Muscle of leg (tissue), 11 donors: ENCODE measurements around the gene SLBP. TPM values are rescaled to one million over a fixed set of nuclear protein-coding genes. Genes with fewer than 3 reads are reported as not detected.

ENCODE experiments used
- DNase-seq: peaks from one replicate; pipeline ENCODE4 v3.0.0; 2013
- H3K27ac ChIP-seq: one replicate; pipeline ENCODE4 v1.5.1; 2013; ENCODE audit warnings: mild to moderate bottlenecking, low read length, control low read depth
- H3K27me3 ChIP-seq: one replicate; pipeline ENCODE4 v1.6.1; 2013; ENCODE audit warnings: low read length; ENCODE audit not compliant: control insufficient read depth, insufficient read depth
- H3K36me3 ChIP-seq: one replicate; pipeline ENCODE4 v1.6.1; 2013; ENCODE audit warnings: low read length; ENCODE audit not compliant: control insufficient read depth, insufficient read depth
- H3K4me1 ChIP-seq: one replicate; pipeline ENCODE4 v1.6.1; 2013; ENCODE audit warnings: low read length; ENCODE audit not compliant: control insufficient read depth, insufficient read depth
- H3K4me3 ChIP-seq: one replicate; pipeline ENCODE4 v1.5.1; 2013; ENCODE audit warnings: low read length, control low read depth
- H3K9me3 ChIP-seq: replicated peaks from 2 replicates; pipeline ENCODE4 v1.6.1; 2013; ENCODE audit warnings: low read depth, low read length; ENCODE audit not compliant: control insufficient read depth
- WGBS: methylation state at CpG from one replicate; pipeline ENCODE4 v1.1.5; 2013; ENCODE audit warnings: missing lambda C conversion rate; ENCODE audit not compliant: insufficient coverage; 5-methylcytosine and 5-hydroxymethylcytosine counted together
- polyA plus RNA-seq, 8 donors: library from polyadenylated mRNA; unstranded; fragments of 120-200 nt; gene quantifications; one replicate each; pipeline versions ENCODE4 v1.2.1 to v1.2.3, GENCODE V29; 2013; ENCODE audit warnings: inconsistent platforms in 1 of 8, low replicate concordance in 1 of 8; ENCODE audit not compliant: insufficient read length in 8 of 8, insufficient read depth in 1 of 8
- total RNA-seq: library from RNA; stranded (reverse); fragments of 120-200 nt; gene quantifications from one replicate; pipeline ENCODE4 v1.2.4, GENCODE V29; 2013

The SLBP gene
- total and polyA plus RNA-seq, 9 donors: 36.9 to 48.8 (median 42.6) TPM

GRCh38 chr4:1667273-1667672 is 44.8 kb downstream of the SLBP start:
- Histone ChIP-seq H3K9me3 (no peaks in the 10 kb centered on the region), H3K27ac (no peak overlapping the region), H3K27me3 (no peaks in the 10 kb centered on the region), H3K4me1 (no peaks in the 10 kb centered on the region), H3K36me3 (no peaks in the 10 kb centered on the region), H3K4me3 (no peak overlapping the region)
- no peak for DNase-seq
- WGBS: 89% methylated on average over 12 of the region's 15 CpGs

DNA sequence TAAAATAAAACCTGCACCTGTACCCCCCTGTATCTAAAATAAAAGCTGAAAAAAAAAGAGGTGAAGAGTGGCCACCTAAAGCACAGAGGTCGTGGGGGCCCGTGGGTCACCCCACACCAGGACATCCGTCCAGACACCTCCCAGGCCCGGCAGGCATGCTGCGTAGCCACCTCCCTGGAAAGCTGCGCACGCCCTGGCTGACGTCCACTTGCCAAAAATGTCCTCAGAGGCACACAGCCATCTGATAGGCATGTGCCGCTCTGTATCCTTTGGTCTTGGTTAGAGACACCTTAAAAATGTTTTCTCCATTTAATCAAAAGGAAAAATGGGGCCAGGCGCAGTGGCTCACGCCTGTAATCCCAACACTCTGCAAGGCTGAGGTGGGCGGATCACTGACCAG is 45.7 kb downstream of the SLBP start:
- Histone ChIP-seq H3K27me3 (no peaks in the 10 kb centered on the region), H3K27ac (no peak overlapping the region), H3K4me3 (no peak overlapping the region), H3K9me3 (no peaks in the 10 kb centered on the region), H3K36me3 (no peaks in the 10 kb centered on the region), H3K4me1 (no peaks in the 10 kb centered on the region)
- WGBS: 82% methylated on average over 8 of the region's 12 CpGs
- no peak for DNase-seq

DNA sequence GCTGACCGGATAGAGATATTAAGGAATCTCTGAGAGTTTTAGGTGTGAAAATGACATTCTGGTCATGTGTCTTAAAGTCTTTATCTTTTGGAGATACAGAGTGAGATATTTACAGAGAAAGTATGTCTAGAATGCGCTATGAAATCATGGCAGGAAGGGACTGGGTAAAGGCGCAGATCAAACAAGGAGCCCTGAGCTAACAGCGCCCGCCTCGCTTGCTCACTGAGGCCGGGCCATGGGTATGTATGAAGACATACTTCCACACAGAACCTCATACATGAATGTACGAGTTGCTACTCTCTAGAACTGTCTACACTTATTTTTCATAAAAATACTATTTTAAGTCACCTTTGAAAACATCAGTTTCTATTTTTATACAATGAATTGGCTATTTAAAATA is 48.0 kb downstream of the SLBP start:
- H3K36me3 ChIP-seq: no peaks in the 10 kb centered on the region
- H3K4me3 ChIP-seq: no peak overlapping the region
- H3K4me1 ChIP-seq: no peaks in the 10 kb centered on the region
- WGBS: no CpG with 5 or more reads among the region's 8 CpGs
- H3K9me3 ChIP-seq: no peaks in the 10 kb centered on the region
- H3K27ac ChIP-seq: no peak overlapping the region
- no peak for DNase-seq
- H3K27me3 ChIP-seq: no peaks in the 10 kb centered on the region

DNA sequence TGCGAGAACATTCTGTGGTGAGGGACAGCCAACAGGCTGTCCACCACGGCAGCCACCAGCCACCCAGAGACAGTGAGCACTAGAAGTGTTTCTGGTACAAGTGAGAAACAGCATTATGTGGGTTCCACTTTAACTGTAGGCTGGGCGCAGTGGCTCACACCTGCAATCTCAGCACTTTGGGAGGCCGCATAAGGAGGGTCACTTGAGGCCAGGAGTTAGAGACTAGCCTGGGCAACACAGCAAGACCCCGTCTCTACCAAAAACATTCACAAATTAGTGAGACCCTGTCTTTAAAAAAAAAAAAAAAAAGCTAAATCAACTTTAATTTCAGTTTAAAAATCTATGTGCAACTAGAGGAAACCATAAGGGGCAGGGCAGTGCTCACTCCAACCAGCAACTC is 48.6 kb downstream of the SLBP start:
- 91% methylated on average over 4 of the region's 5 CpGs for WGBS
- Histone ChIP-seq H3K4me3 (no peak overlapping the region), H3K36me3 (no peaks in the 10 kb centered on the region)

DNA sequence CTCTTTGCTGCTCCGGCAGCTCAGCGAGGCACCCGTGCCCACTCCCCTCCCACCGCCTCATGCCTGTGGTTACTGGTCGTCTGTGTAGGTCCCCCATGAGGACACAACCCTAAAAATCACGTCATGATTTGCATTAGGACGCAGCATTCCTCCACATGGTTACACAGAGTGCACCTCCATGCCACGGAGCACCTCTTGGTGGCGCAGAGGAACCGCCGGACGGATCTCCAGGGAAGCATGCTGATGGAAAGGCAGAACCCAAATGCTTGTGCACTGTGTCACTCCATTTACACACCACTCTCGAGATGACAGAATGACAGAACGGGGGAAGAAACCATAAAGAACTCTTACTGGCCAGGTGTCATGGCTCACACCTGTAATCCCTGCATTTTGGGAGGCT is 50.4 kb downstream of the SLBP start:
- no peak overlapping the region for H3K4me3 ChIP-seq
- no peaks in the 10 kb centered on the region for H3K27me3 ChIP-seq
- no peaks in the 10 kb centered on the region for H3K36me3 ChIP-seq
- no peak for DNase-seq
- 86% methylated on average over 11 of the region's 14 CpGs for WGBS
- no peak overlapping the region for H3K27ac ChIP-seq
- no peaks in the 10 kb centered on the region for H3K4me1 ChIP-seq
- no peaks in the 10 kb centered on the region for H3K9me3 ChIP-seq

More for the DNA sequence above, 48.6 kb downstream of the SLBP start:
- Histone ChIP-seq H3K27me3 (no peaks in the 10 kb centered on the region), H3K4me1 (no peaks in the 10 kb centered on the region), H3K27ac (no peak overlapping the region), H3K9me3 (no peaks in the 10 kb centered on the region)
- DNase-seq: no peak

- H3K4me1 ChIP-seq: no peaks in the 10 kb centered on the region
- no peaks in the 10 kb centered on the region for H3K27me3 ChIP-seq
- H3K27ac ChIP-seq: no peak overlapping the region
- no peak for DNase-seq
- H3K4me3 ChIP-seq: no peak overlapping the region
- H3K36me3 ChIP-seq: no peaks in the 10 kb centered on the region
- WGBS: 73% methylated on average over 22 of the region's 25 CpGs
- H3K9me3 ChIP-seq: no peaks in the 10 kb centered on the region
Observed at GRCh38 chr4:1660948-1661677, 51.0 kb downstream of the SLBP start.

DNA sequence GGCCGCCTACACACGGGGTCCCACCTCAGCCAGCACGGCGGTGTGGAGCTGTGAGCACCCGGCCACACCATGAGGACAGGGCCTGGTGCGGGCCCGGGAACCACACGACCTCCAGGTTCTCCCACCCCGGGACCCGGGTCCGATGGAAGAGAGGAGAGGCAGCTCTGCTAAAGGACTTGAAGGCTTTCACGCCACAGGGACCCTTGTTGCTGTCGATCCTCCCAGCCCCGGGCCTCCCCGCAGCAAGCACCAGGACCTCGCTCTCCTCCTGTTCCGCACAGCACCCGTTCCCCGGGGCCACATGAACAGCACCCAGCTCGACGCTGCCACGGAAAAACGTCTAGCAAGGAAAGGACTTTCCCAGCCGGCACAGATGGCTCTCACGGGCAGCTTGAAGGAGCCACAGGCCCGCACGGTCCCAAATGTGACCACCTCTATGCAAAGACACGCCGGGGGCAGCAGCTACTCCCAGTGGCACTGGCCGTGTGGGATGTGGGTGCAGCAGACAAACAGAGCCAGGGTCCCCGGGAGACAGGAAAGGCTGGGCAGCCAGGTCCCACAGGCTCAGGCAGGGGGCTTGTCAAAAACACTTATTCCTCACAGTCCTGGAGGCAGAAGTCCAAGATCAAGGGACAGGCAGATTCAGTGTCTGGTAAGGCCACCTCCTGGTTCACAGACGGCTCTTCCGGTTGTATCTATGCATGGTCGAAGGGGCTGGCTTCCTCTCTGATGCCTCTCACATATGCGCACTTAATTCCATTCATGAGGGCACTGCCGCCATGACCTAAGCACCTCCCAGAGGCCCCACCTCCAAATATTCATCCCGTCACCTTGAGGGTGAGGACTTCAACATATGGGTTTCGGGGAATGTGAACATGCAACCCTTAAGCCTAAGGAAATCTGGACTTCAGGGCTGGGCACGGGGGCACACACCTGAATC is 52.7 kb downstream of the SLBP start:
- no peak for DNase-seq

DNA sequence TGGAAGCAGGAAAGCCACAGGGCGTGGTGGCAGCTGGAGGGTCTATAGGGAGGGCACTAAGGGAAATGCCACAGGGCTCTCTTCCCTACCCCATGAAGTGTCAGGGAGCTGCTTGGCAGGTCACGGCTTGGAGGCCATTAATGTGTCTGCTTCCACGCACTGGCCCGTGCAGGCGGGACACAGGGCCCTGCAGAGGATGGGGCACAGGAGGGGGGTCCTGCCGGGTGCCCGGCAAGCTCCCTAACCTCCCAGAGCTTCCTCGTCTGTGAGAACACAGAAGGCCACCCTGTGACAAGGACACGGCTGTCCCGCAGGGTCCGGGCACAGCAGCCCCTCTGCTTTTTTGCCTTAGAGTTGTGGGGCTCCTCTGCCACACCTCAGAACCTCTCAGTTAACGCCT is 53.5 kb downstream of the SLBP start:
- WGBS: 82% methylated on average over 10 of the region's 12 CpGs
- no peak overlapping the region for H3K27ac ChIP-seq
- H3K27me3 ChIP-seq: no peaks in the 10 kb centered on the region

More for the DNA sequence above, 52.7 kb downstream of the SLBP start:
- Histone ChIP-seq H3K27ac (no peak overlapping the region), H3K4me1 (no peaks in the 10 kb centered on the region), H3K4me3 (no peak overlapping the region), H3K9me3 (no peaks in the 10 kb centered on the region), H3K36me3 (no peaks in the 10 kb centered on the region), H3K27me3 (no peaks in the 10 kb centered on the region)
- 88% methylated on average over 37 of the region's 39 CpGs for WGBS

GRCh38 chr4:1658146-1658545 is 54.0 kb downstream of the SLBP start:
- H3K9me3 ChIP-seq: no peaks in the 10 kb centered on the region
- H3K36me3 ChIP-seq: no peaks in the 10 kb centered on the region
- H3K27me3 ChIP-seq: no peaks in the 10 kb centered on the region
- no peak overlapping the region for H3K27ac ChIP-seq
- H3K4me3 ChIP-seq: no peak overlapping the region
- no peaks in the 10 kb centered on the region for H3K4me1 ChIP-seq
- WGBS: 72% methylated on average over 10 of the region's 12 CpGs
- DNase-seq: no peak

More for the DNA sequence above, 53.5 kb downstream of the SLBP start:
- Histone ChIP-seq H3K4me3 (no peak overlapping the region), H3K36me3 (no peaks in the 10 kb centered on the region), H3K4me1 (no peaks in the 10 kb centered on the region), H3K9me3 (no peaks in the 10 kb centered on the region)
- no peak for DNase-seq

- H3K4me3 ChIP-seq: no peak overlapping the region
- WGBS: 93% methylated on average over 19 of the region's 19 CpGs
- H3K4me1 ChIP-seq: no peaks in the 10 kb centered on the region
- no peak for DNase-seq
- no peaks in the 10 kb centered on the region for H3K9me3 ChIP-seq
- no peak overlapping the region for H3K27ac ChIP-seq
- no peaks in the 10 kb centered on the region for H3K36me3 ChIP-seq
- no peaks in the 10 kb centered on the region for H3K27me3 ChIP-seq
Observed at GRCh38 chr4:1656986-1657385, 55.1 kb downstream of the SLBP start.
